NB4 (cell line): ENCODE data around the gene PROC.

Experiments used
- CTCF ChIP-seq: IDR thresholded peaks from one replicate; pipeline ENCODE4 v1.5.1; 2012; ENCODE audit warnings: low read depth, low read length
- MAX ChIP-seq: IDR thresholded peaks from 2 replicates; pipeline ENCODE4 v1.6.1; 2011; ENCODE audit warnings: low read depth, low read length
- POLR2A ChIP-seq: IDR thresholded peaks from 2 replicates; pipeline ENCODE4 v1.6.1; 2011; ENCODE audit warnings: mild to moderate bottlenecking; ENCODE audit not compliant: insufficient read length; ENCODE audit errors: extremely low read depth

DNA sequence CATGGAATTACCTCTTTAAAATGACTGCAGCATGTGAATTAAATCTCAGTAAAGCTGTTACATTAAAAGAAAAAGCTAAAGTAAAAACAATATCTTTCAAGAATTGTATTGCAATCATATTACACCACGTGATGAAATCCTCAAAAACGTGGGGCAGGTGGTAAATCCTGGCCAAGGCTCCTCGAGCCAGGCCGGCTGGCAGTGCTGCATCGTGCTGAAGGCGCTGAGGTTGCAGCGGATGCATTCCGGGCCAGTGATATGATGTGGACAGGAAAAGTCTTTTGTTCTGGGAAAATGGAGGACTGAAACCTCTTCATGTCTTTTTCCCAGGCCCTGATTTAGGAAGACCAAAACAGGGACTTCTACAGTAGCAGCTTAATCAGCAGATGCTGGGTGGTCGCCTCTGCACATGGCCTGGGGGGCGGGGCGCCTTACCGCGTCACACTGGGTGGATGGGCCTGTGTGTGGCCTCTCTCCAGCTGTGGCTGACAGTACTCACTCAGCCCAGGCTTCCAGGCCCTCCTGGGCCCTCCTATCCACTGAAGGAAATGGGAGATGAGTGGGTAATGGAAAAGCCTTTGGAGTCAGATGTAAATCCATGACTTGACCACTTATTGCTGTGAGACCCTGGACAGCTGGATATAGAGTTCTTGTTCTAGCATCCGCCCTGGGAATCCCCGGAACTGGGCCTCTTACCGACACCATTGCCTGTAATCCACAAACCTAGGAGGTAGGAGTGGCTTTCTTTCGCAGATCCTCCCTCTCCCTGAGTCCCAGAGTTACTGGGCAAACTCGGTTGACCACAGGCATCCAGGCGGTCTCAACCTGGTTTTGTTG is 45.1 kb downstream of the PROC start:
- TF ChIP-seq CTCF (no peak), POLR2A (no peak), MAX (no peak)
